Immature natural killer cell (primary cell): ENCODE data around the gene TRPV2. TPM values are rescaled to one million over a fixed set of nuclear protein-coding genes. Genes with fewer than 3 reads are reported as not detected.

ENCODE experiments used
- DNase-seq, 3 donors: peaks; one replicate each; pipeline ENCODE4 v3.0.0; 2022; ENCODE audit warnings: mixed read lengths in 1 of 3
- H3K27ac Mint-ChIP-seq, 6 donors: one replicate each; pipeline ENCODE4 v1.8.0; 2020; ENCODE audit warnings: mixed read lengths in 6 of 6, mild to moderate bottlenecking in 5 of 6, inconsistent platforms in 4 of 6, moderate library complexity in 3 of 6
- H3K27me3 Mint-ChIP-seq, 3 donors: one replicate each; pipeline ENCODE4 v1.8.0; 2020 to 2021; ENCODE audit warnings: low read depth in 3 of 3, mild to moderate bottlenecking in 3 of 3, mixed read lengths in 3 of 3, moderate library complexity in 3 of 3, inconsistent platforms in 1 of 3
- H3K36me3 Mint-ChIP-seq, 3 donors: one replicate each; pipeline ENCODE4 v1.8.0; 2020; ENCODE audit warnings: mixed read lengths in 3 of 3, inconsistent platforms in 2 of 3, mild to moderate bottlenecking in 2 of 3
- H3K4me1 Mint-ChIP-seq, 2 donors: one replicate each; pipeline ENCODE4 v1.8.0; 2020; ENCODE audit warnings: inconsistent platforms in 2 of 2, mild to moderate bottlenecking in 2 of 2, mixed read lengths in 2 of 2, moderate library complexity in 1 of 2
- H3K4me3 Mint-ChIP-seq, 5 donors: one replicate each; pipeline ENCODE4 v1.8.0; 2020; ENCODE audit warnings: mild to moderate bottlenecking in 5 of 5, mixed read lengths in 5 of 5, inconsistent platforms in 3 of 5, moderate library complexity in 3 of 5
- H3K9me3 Mint-ChIP-seq, 6 donors: one replicate each; pipeline ENCODE4 v1.8.0; 2020; ENCODE audit warnings: mild to moderate bottlenecking in 6 of 6, mixed read lengths in 6 of 6, inconsistent platforms in 4 of 6, moderate library complexity in 3 of 6
- polyA plus RNA-seq, 3 donors: library from polyadenylated mRNA; unstranded; fragments of 300-500 nt; fragmentation: Illumina TruSeq; gene quantifications; one replicate each; pipeline ENCODE4 v1.2.3, GENCODE V29; 2021

TRPV2 gene
- polyA plus RNA-seq, 3 donors from 2014 or later: 151 to 206 (median 202) TPM

- H3K4me1 Mint-ChIP-seq: peaks cover 55 to 61% of the 10 kb centered on the region in 2 donors
- peaks cover 11 to 31% (median 12%) of the 10 kb centered on the region in 3 donors for H3K36me3 Mint-ChIP-seq
- H3K27me3 Mint-ChIP-seq: peaks cover 2 to 11% (median 3%) of the 10 kb centered on the region in 3 donors
- peak overlapping the region; percentile 57 to 97 (median 89) for H3K27ac Mint-ChIP-seq
- peak overlapping the region; percentile 55 to 83 (median 66) for H3K4me3 Mint-ChIP-seq
- H3K9me3 Mint-ChIP-seq: no peaks in the 10 kb centered on the region
- no peak for DNase-seq
Measured at GRCh38 chr17:16419074-16419928, 3.9 kb downstream of the TRPV2 start.

GRCh38 chr17:16419929-16420271, 4.5 kb downstream of the TRPV2 start:
- Mint-ChIP-seq H3K4me3 (peak overlapping the region; percentile 10 to 83 (median 66)), H3K9me3 (no peaks in the 10 kb centered on the region), H3K27me3 (peaks cover 2 to 11% (median 3%) of the 10 kb centered on the region in 3 donors), H3K27ac (peak overlapping the region; percentile 57 to 97 (median 89)), H3K36me3 (peaks cover 11 to 31% (median 12%) of the 10 kb centered on the region in 3 donors), H3K4me1 (peaks cover 49 to 56% of the 10 kb centered on the region in 2 donors)
- DNase-seq: peak; percentile 18 to 31 (median 28)

GRCh38 chr17:16422416-16422815, 7.0 kb downstream of the TRPV2 start:
- no peak for DNase-seq
- no peak overlapping the region for H3K27ac Mint-ChIP-seq
- peaks cover 11 to 38% (median 13%) of the 10 kb centered on the region in 3 donors for H3K36me3 Mint-ChIP-seq
- peaks cover 0 to 2% (median 0%) of the 10 kb centered on the region in 3 donors for H3K27me3 Mint-ChIP-seq
- H3K4me3 Mint-ChIP-seq: no peak overlapping the region
- H3K9me3 Mint-ChIP-seq: no peaks in the 10 kb centered on the region
- H3K4me1 Mint-ChIP-seq: peaks cover 40 to 42% of the 10 kb centered on the region in 2 donors

GRCh38 chr17:16423226-16423872, 8.0 kb downstream of the TRPV2 start:
- Mint-ChIP-seq H3K4me1 (peaks cover 33 to 34% of the 10 kb centered on the region in 2 donors), H3K27me3 (peaks cover 0 to 2% (median 0%) of the 10 kb centered on the region in 3 donors), H3K9me3 (no peaks in the 10 kb centered on the region), H3K27ac (no peak overlapping the region), H3K36me3 (peaks cover 8 to 33% (median 13%) of the 10 kb centered on the region in 3 donors), H3K4me3 (no peak overlapping the region)
- DNase-seq: no peak

- Mint-ChIP-seq H3K4me1 (peaks cover 15 to 16% of the 10 kb centered on the region in 2 donors), H3K4me3 (no peak overlapping the region), H3K27me3 (no peaks in the 10 kb centered on the region), H3K27ac (no peak overlapping the region), H3K36me3 (peaks cover 3 to 29% (median 4%) of the 10 kb centered on the region in 3 donors), H3K9me3 (no peaks in the 10 kb centered on the region)
- no peak for DNase-seq
Measured at GRCh38 chr17:16425202-16425601, 9.8 kb downstream of the TRPV2 start.

GRCh38 chr17:16425698-16426659, 10.6 kb downstream of the TRPV2 start:
- no peaks in the 10 kb centered on the region for H3K27me3 Mint-ChIP-seq
- peaks cover 7 to 9% of the 10 kb centered on the region in 2 donors for H3K4me1 Mint-ChIP-seq
- no peak overlapping the region for H3K4me3 Mint-ChIP-seq
- no peak for DNase-seq
- H3K9me3 Mint-ChIP-seq: no peaks in the 10 kb centered on the region
- H3K36me3 Mint-ChIP-seq: peaks cover 3 to 25% (median 4%) of the 10 kb centered on the region in 3 donors
- peak overlapping the region in 1 of 6 donors; percentile 25 for H3K27ac Mint-ChIP-seq

- peaks cover 3 to 20% (median 4%) of the 10 kb centered on the region in 3 donors for H3K36me3 Mint-ChIP-seq
- H3K27ac Mint-ChIP-seq: peak overlapping the region in 1 of 6 donors; percentile 49
- no peak for DNase-seq
- H3K27me3 Mint-ChIP-seq: no peaks in the 10 kb centered on the region
- peaks cover 6 to 8% of the 10 kb centered on the region in 2 donors for H3K4me1 Mint-ChIP-seq
- no peaks in the 10 kb centered on the region for H3K9me3 Mint-ChIP-seq
- no peak overlapping the region for H3K4me3 Mint-ChIP-seq
Measured at GRCh38 chr17:16427020-16427419, 11.6 kb downstream of the TRPV2 start.

- no peak for DNase-seq
Measured at GRCh38 chr17:16428098-16428882, 12.9 kb downstream of the TRPV2 start.

GRCh38 chr17:16429083-16429482, 13.7 kb downstream of the TRPV2 start:
- Mint-ChIP-seq H3K27me3 (no peaks in the 10 kb centered on the region), H3K36me3 (peaks cover 3 to 20% (median 4%) of the 10 kb centered on the region in 3 donors), H3K4me1 (peaks cover 4 to 6% of the 10 kb centered on the region in 2 donors), H3K27ac (peak overlapping the region in 4 of 6 donors; percentile 9 to 63 (median 58)), H3K9me3 (no peaks in the 10 kb centered on the region), H3K4me3 (no peak overlapping the region)
- DNase-seq: no peak

More at GRCh38 chr17:16428098-16428882, 12.9 kb downstream of the TRPV2 start:
- Mint-ChIP-seq H3K4me1 (peaks cover 5 to 6% of the 10 kb centered on the region in 2 donors), H3K27ac (no peak overlapping the region), H3K4me3 (no peak overlapping the region), H3K36me3 (peaks cover 3 to 20% (median 4%) of the 10 kb centered on the region in 3 donors), H3K27me3 (no peaks in the 10 kb centered on the region), H3K9me3 (no peaks in the 10 kb centered on the region)

GRCh38 chr17:16430650-16431049, 15.3 kb downstream of the TRPV2 start:
- no peaks in the 10 kb centered on the region for H3K9me3 Mint-ChIP-seq
- no peak overlapping the region for H3K4me3 Mint-ChIP-seq
- no peak for DNase-seq
- H3K27me3 Mint-ChIP-seq: no peaks in the 10 kb centered on the region
- H3K36me3 Mint-ChIP-seq: peaks cover 2 to 18% (median 3%) of the 10 kb centered on the region in 3 donors
- H3K27ac Mint-ChIP-seq: peak overlapping the region in 1 of 6 donors; percentile 39
- peaks cover 8 to 10% of the 10 kb centered on the region in 2 donors for H3K4me1 Mint-ChIP-seq

GRCh38 chr17:16432017-16432416, 16.6 kb downstream of the TRPV2 start:
- no peak for DNase-seq
- Mint-ChIP-seq H3K4me3 (no peak overlapping the region), H3K27me3 (peaks cover 0 to 2% (median 0%) of the 10 kb centered on the region in 3 donors), H3K9me3 (no peaks in the 10 kb centered on the region), H3K4me1 (peaks cover 15 to 17% of the 10 kb centered on the region in 2 donors), H3K27ac (peak overlapping the region in 1 of 6 donors; percentile 86), H3K36me3 (peaks cover 0 to 9% (median 3%) of the 10 kb centered on the region in 3 donors)

GRCh38 chr17:16433514-16433913, 18.1 kb downstream of the TRPV2 start:
- DNase-seq: no peak
- H3K36me3 Mint-ChIP-seq: peaks cover 0 to 8% (median 3%) of the 10 kb centered on the region in 3 donors
- no peaks in the 10 kb centered on the region for H3K9me3 Mint-ChIP-seq
- peaks cover 24% of the 10 kb centered on the region in 2 donors for H3K4me1 Mint-ChIP-seq
- no peak overlapping the region for H3K4me3 Mint-ChIP-seq
- no peak overlapping the region for H3K27ac Mint-ChIP-seq
- H3K27me3 Mint-ChIP-seq: peaks cover 2 to 3% (median 2%) of the 10 kb centered on the region in 3 donors
